Measurements from ENCODE around the gene FREM1. TPM values are rescaled to one million over a fixed set of nuclear protein-coding genes. Genes with fewer than 3 reads are reported as not detected.

FREM1 gene
- total RNA-seq, 4 donors from 2014 or later, result 0.53 to 2.8 (median 1.5) TPM

GRCh38 chr9:14842269-14842668 is 68.0 kb downstream of the FREM1 start:
- intact Hi-C loops (cut with DNase I; ENCODE audit: low total_unique reads), result no loop called here
- H3K4me3 ChIP-seq (ENCODE audit: low read depth, poor library complexity, severe bottlenecking), result no peak overlapping the region
- 93 to 94% methylated on average over 10 of the region's 10 CpGs for WGBS, 2 donors
- TF ChIP-seq POLR2A (IDR thresholded peaks at IDR 0.05) (no peak), CTCF (IDR thresholded peaks at IDR 0.05) (no peak)
- no peak for DNase-seq (ENCODE audit: low spot score in 2 of 2)

GRCh38 chr9:14838701-14839100 is 71.5 kb downstream of the FREM1 start:
- 71 to 78% methylated on average over 3 of the region's 3 CpGs for WGBS, 2 donors
- intact Hi-C loops (cut with DNase I; ENCODE audit: low total_unique reads), result no loop called here
- H3K4me3 ChIP-seq (ENCODE audit: low read depth, poor library complexity, severe bottlenecking), result no peak overlapping the region
- TF ChIP-seq CTCF (IDR thresholded peaks at IDR 0.05) (no peak), POLR2A (IDR thresholded peaks at IDR 0.05) (no peak)
- DNase-seq (ENCODE audit: low spot score in 2 of 2), result no peak

- TF ChIP-seq CTCF (IDR thresholded peaks at IDR 0.05), result no peak
- TF ChIP-seq POLR2A (IDR thresholded peaks at IDR 0.05), result no peak
- no peak overlapping the region for H3K4me3 ChIP-seq (ENCODE audit: low read depth, poor library complexity, severe bottlenecking)
- intact Hi-C loops (cut with DNase I; ENCODE audit: low total_unique reads), result no loop called here
- WGBS, 2 donors, result 87 to 94% methylated on average over 7 of the region's 7 CpGs
- no peak for DNase-seq (ENCODE audit: low spot score in 2 of 2)
Measured at GRCh38 chr9:14836885-14837284, 73.3 kb downstream of the FREM1 start.

GRCh38 chr9:14831661-14832060 is 78.6 kb downstream of the FREM1 start:
- no peak for TF ChIP-seq POLR2A (IDR thresholded peaks at IDR 0.05)
- TF ChIP-seq CTCF (IDR thresholded peaks at IDR 0.05), result no peak
- intact Hi-C loops (cut with DNase I; ENCODE audit: low total_unique reads), result no loop called here
- WGBS, 2 donors, result 90 to 93% methylated on average over 14 of the region's 14 CpGs
- no peak for DNase-seq (ENCODE audit: low spot score in 2 of 2)
- H3K4me3 ChIP-seq (ENCODE audit: low read depth, poor library complexity, severe bottlenecking), result no peak overlapping the region

- no peak for TF ChIP-seq POLR2A (IDR thresholded peaks at IDR 0.05)
- TF ChIP-seq CTCF (IDR thresholded peaks at IDR 0.05), result no peak
- intact Hi-C loops (cut with DNase I; ENCODE audit: low total_unique reads), result no loop called here
- no peak for DNase-seq (ENCODE audit: low spot score in 2 of 2)
- no peak overlapping the region for H3K4me3 ChIP-seq (ENCODE audit: low read depth, poor library complexity, severe bottlenecking)
- 82 to 86% methylated on average over 6 of the region's 6 CpGs for WGBS, 2 donors
Measured at GRCh38 chr9:14831074-14831473, 79.2 kb downstream of the FREM1 start.

GRCh38 chr9:14830057-14830456 is 80.2 kb downstream of the FREM1 start:
- DNase-seq (ENCODE audit: low spot score in 2 of 2), result no peak
- intact Hi-C loops (cut with DNase I; ENCODE audit: low total_unique reads), result no loop called here
- no peak overlapping the region for H3K4me3 ChIP-seq (ENCODE audit: low read depth, poor library complexity, severe bottlenecking)
- TF ChIP-seq POLR2A (IDR thresholded peaks at IDR 0.05), result no peak
- TF ChIP-seq CTCF (IDR thresholded peaks at IDR 0.05), result no peak
- 66 to 78% methylated on average over 1 of the region's 1 CpG for WGBS, 2 donors
